DMS114 treated with DMSO at 0.1 percent for 48 hours (cell line): ENCODE data around the gene CNTFR.

Experiments
- DNase-seq: peaks from one replicate; lab custom pipeline; 2025; ENCODE audit not compliant: unreplicated experiment; lab: John Stamatoyannopoulos, UW

CNTFR gene

DNA sequence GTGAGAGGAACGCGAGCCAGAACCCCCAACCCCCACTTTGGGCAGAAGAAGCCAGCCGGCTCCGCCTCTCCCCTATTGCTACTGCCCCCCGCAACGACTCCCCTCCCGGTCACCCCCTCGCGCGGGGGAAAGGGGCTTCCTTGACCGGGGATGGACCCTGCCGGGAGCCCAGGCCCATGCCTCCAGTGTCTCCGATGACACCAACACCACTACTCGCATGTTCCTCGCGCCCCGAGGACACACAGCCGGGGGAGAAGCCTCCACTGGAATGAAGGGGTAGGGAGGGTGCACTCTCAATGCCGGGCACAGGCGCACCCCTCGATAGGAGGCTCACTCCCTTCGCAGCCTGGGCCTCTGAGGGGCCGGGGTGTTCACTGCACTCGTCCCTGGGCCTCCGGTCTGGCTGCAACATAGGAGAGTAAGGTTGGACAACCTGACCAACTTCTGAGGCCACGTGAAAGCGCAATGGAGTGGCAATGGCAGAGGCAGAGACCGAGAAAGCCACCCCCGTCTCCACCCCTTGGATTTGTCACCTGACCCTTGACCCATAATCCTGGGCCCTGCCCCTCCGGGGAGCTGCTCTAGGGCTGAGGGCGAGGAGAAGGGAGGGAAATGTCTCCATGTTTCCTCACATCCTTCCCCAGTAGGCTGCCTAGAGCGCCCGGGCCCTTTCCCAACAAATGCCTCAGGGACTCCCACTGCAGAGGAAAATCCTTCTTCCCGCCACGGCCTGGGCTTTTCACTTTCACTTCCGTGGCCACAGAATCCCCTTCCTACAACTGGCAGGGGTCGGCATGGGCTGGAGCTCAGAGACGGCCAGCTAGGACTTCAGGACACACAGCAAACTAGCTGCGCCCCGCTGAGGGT is 1.1 kb upstream of the CNTFR start:
- DNase-seq = no peak

GRCh38 chr9:34588671-34589635 is 571 bp downstream of the CNTFR start:
- DNase-seq = no peak

- no peak for DNase-seq
Observed at GRCh38 chr9:34587271-34587670, 2.3 kb downstream of the CNTFR start.

GRCh38 chr9:34585946-34586669 is 3.4 kb downstream of the CNTFR start:
- no peak for DNase-seq

GRCh38 chr9:34584970-34585369 is 4.6 kb downstream of the CNTFR start:
- DNase-seq = no peak

- DNase-seq = no peak
Observed at GRCh38 chr9:34582787-34583186, 6.7 kb downstream of the CNTFR start.

GRCh38 chr9:34581318-34581717 is 8.2 kb downstream of the CNTFR start:
- DNase-seq = no peak

DNA sequence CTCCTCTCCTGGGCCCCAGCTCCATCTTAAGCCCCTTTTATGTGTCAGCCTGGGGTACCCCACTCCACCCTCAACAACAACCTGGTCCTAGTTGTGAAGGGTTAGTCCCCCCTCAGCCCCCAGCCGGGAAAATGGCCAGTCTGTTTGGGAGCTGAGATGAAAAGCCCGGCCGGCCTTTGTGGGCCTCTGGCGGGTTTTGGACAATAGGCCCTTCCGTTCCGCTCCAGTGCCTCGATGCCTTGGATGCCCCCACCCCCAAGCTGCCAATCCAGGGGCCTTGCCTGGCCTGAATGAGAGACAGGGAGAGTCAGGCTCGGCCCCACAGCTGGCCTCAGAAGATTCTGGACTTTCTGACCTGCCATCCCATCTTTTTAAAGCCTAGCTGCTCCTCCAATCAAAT is 9.2 kb downstream of the CNTFR start:
- DNase-seq = no peak

- no peak for DNase-seq
Observed at GRCh38 chr9:34579808-34580163, 9.7 kb downstream of the CNTFR start.

- DNase-seq = no peak
Observed at GRCh38 chr9:34579104-34579807, 10.3 kb downstream of the CNTFR start.

DNA sequence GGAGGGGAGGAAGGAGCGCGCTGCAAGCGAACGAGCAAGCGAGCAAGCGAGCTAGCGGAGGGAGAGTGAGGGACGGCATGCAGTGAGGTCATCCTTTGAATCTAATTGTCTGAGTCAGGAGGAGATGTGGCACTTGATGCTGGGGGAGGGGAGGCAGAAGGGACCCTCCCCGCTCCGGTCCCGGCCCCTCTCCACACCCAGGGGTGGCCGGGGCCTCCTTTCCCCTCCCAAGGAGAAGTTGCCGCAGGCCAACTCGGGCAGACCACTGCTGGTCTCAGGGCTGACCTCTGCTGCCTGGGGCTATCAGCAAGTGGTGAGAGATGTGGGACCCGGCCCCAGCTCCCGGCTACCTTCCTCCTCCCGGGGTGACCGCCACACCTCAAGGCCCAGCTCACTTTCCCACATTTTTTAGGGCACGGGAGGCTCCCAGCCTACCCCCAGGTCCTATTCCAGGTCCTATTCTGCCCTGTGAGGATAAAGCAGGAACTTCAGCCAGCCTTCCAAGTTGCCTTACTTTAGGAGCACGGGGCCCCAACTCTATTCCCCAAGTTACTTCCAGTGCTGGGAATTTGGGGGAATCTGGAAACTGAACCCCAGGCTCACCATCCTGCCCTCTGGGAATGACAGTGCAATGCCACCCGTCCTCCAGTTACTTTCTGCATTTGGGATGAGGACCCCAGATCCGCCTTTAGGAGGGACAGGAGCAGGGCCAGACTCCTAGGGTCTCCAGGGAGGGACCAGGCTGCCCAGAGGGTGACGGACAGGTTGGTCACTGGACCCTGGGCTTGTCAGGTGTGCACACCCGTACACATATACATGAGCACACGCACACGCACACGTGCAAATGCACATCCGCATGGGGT is 11.1 kb downstream of the CNTFR start:
- DNase-seq = no peak

DNA sequence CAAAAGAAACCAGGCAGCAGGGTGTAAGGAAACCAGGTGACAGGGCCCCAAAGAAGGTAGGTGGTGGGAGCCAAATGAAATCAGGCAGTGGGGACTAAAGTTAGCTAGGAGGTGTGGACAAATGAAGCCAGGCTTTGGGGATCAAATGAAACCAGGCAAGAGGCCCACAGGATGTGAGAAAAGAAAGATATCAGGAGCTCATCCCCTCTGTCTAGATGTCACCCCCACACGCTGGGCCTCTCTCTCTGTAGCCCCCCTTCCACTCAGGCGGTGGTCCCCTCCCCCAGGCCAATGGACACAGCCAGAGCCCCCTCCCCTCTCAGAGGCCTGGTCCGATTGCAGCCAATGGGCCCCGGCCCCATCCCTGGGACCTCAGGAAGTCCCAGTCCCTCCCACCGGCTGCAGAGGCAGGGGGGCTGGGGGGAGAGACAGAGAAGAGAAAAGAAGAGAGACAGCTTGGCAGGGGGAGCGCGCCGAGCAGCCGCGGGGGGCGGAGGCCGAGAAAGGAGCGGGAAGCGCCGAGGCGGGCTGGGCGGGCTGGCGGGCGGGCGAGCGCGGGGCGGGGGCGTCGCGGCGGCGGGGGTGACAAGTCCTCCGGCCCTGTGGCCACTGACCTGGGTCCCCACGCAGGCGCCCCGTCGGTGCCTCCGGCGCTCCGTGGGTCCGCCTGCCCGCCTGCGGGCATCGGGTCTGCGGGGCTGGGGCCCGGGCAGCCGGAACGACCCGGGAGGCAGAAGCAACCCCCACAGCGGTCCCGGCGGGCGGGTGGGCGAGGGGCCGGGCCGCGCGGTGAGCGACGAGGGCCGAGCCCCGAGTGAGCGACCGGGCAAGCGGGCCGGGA is 11.9 kb downstream of the CNTFR start:
- no peak for DNase-seq

DNA sequence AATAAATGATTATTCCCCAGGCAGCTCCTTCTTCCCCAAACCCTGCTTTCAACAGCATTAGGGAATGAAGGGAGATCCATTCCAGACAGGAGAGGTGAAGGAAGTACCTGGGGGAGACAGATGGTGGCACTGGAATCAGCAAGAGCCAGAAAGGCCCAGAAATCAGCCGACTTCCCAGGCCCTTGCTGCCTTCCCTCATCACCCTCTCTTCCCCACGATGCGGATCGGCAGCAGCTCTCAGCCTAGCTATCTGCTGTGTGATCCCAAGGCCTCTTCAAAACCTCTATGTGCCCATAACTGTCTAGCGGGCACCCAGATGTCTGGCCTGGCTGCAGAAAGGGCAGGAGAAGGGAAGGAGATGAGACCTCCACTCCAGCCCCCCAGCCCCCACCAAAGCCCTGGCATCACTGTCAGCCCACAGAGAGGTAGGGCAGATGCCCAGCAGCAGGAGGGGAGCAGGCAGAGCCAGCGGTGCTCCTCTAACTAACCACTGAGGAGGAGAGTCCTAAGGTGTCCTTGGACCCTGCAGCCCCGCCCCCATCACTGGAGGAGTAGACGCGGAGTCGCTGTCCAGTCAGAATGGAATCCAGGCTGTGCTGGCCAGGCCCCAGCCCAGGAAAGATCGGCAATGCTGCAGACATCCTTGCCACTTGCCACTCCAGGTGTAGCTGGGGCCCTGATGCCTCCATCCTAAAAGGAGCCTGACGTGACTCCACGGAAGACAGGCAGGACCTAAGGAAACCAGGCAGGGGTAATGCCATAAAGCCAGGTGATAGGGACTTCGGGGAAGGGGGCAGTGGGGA is 12.7 kb downstream of the CNTFR start:
- DNase-seq = no peak

GRCh38 chr9:34575862-34576596 is 13.5 kb downstream of the CNTFR start:
- DNase-seq = no peak

GRCh38 chr9:34575241-34575640 is 14.3 kb downstream of the CNTFR start:
- no peak for DNase-seq

DNA sequence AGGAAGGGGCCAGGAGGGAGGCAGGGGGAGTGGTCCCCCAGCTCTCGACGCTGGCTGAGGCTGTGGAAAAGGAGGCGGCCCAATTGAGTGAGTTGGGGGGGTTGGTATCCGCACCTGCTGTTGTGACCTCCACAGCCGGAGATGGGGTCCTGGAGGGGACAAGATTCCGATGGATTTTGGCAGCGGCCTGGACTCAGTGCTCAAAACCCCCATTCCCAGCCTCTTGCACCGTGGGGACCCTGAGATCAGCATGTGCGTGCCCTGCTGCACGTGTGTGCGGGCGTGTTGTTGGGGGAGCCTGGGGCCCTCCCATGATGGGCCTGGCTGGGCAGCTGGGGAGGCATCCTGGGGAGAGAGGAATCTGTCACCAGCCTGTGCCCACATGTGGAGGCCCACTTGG is 15.0 kb downstream of the CNTFR start:
- no peak for DNase-seq

GRCh38 chr9:34573599-34574325 is 15.8 kb downstream of the CNTFR start:
- no peak for DNase-seq
